ENCODE measurements around the gene DIRAS2.

The DIRAS2 gene

GRCh38 chr9:90611568-90611967 is 31.1 kb downstream of the DIRAS2 start:
- no peak for DNase-seq

GRCh38 chr9:90611121-90611520 is 31.5 kb downstream of the DIRAS2 start:
- no peak for DNase-seq

- DNase-seq, result no peak
These were observed 34.7 kb downstream of the DIRAS2 start for GRCh38 chr9:90607701-90608516.

GRCh38 chr9:90600029-90600428 is 42.6 kb downstream of the DIRAS2 start:
- DNase-seq, result no peak

- DNase-seq, result no peak
These were observed 44.4 kb downstream of the DIRAS2 start for GRCh38 chr9:90598191-90598590.

GRCh38 chr9:90593646-90594045 is 49.0 kb downstream of the DIRAS2 start:
- DNase-seq, result no peak

- no peak for DNase-seq
These were observed 62.0 kb downstream of the DIRAS2 start for GRCh38 chr9:90580576-90580975.

- no peak for DNase-seq
These were observed 63.4 kb downstream of the DIRAS2 start for GRCh38 chr9:90579181-90579580.

- no peak for DNase-seq
These were observed 64.4 kb downstream of the DIRAS2 start for GRCh38 chr9:90578126-90578815.

- DNase-seq, result no peak
These were observed 73.1 kb downstream of the DIRAS2 start for GRCh38 chr9:90569511-90569910.

GRCh38 chr9:90568667-90569066 is 74.0 kb downstream of the DIRAS2 start:
- no peak for DNase-seq

GRCh38 chr9:90562229-90562628 is 80.4 kb downstream of the DIRAS2 start:
- DNase-seq, result no peak

Data from RPMI8226 (cell line).